ENCODE measurements around the gene RAI1. TPM values are rescaled to one million over a fixed set of nuclear protein-coding genes. Genes with fewer than 3 reads are reported as not detected.

RAI1 gene
- total and polyA plus RNA-seq, 2 of the 8 experiments (the other 6 are each of a cell fraction or from before 2014, with no cell fraction given) = 0.39 to 1.2 TPM

- Histone ChIP-seq H3K4me2 (ENCODE audit: insufficient read depth in 1 of 2, low read depth in 2 of 2, low read length in 2 of 2) (no peak overlapping the region), H3K9ac (replicated peaks in 1 of 4; ENCODE audit: extremely low read depth in 1 of 4, low read depth in 3 of 4, low read length in 3 of 4) (no peak overlapping the region), H2BK15ac (ENCODE audit: low read length) (no peak overlapping the region), H4K20me1 (replicated peaks in 1 of 2; ENCODE audit: control insufficient read depth in 1 of 2, insufficient read depth in 2 of 2, low read length in 2 of 2) (peaks cover 11 to 24% of the 10 kb centered on the region in 2 experiments), H3K36me3 (ENCODE audit: control insufficient read depth in 2 of 4, insufficient read depth in 4 of 4, low read length in 3 of 4) (peaks cover 0 to 3% (median 0%) of the 10 kb centered on the region in 4 experiments; a peak in 1 of 8 replicates), H3K23me2 (ENCODE audit: low read depth, low read length) (no peaks in the 10 kb centered on the region; the same call in 1 of the 2 replicates), H2BK20ac (ENCODE audit: low read length) (no peak overlapping the region), H3K4me3 (ENCODE audit: extremely low read depth in 1 of 4, insufficient read depth in 2 of 4, low read depth in 3 of 4, low read length in 4 of 4) (no peak overlapping the region), H3K4ac (replicated peaks; ENCODE audit: insufficient read length, low read depth, low read length) (no peak overlapping the region), H4K91ac (replicated peaks; ENCODE audit: insufficient read length, low read length) (no peak overlapping the region), H2BK5ac (ENCODE audit: low read depth, low read length) (no peak overlapping the region), H2AK5ac (ENCODE audit: low read depth, low read length) (no peak overlapping the region), H4K8ac (ENCODE audit: extremely low read depth, insufficient read depth, low read length) (no peak overlapping the region), H2AFZ (ENCODE audit: low read length) (no peak overlapping the region), H3K27me3 (replicated peaks in 1 of 4; ENCODE audit: control insufficient read depth in 3 of 4, extremely low read depth in 1 of 4, insufficient read depth in 3 of 4, low read length in 3 of 4) (peaks cover 59 to 95% (median 91%) of the 10 kb centered on the region in 4 experiments), H3K4me1 (replicated peaks in 1 of 4; ENCODE audit: control insufficient read depth in 3 of 4, insufficient read depth in 4 of 4, low read length in 3 of 4) (peaks cover 0 to 24% (median 11%) of the 10 kb centered on the region in 4 experiments; a peak in 5 of 7 replicates), H3K79me1 (ENCODE audit: low read depth, low read length) (no peaks in the 10 kb centered on the region), H3K79me2 (ENCODE audit: control insufficient read depth in 1 of 2, insufficient read depth in 2 of 2, low read length in 2 of 2) (no peaks in the 10 kb centered on the region), H2BK12ac (ENCODE audit: low read depth, low read length) (no peak overlapping the region), H4K5ac (ENCODE audit: insufficient read length, low read depth, low read length) (no peak overlapping the region), H3K23ac (ENCODE audit: insufficient read length) (no peak overlapping the region), H3K9me3 (ENCODE audit: insufficient read depth in 2 of 2, low read depth in 1 of 2, low read length in 1 of 2) (no peaks in the 10 kb centered on the region), H3K27ac (ENCODE audit: low read depth, low read length) (no peak overlapping the region), H2BK120ac (replicated peaks; ENCODE audit: low read depth, low read length) (no peak overlapping the region), H3K14ac (ENCODE audit: insufficient read length) (no peak overlapping the region), H3K18ac (ENCODE audit: extremely low read depth, low read length) (no peak overlapping the region), H3K56ac (replicated peaks; ENCODE audit: insufficient read length, low read depth, low read length) (no peak overlapping the region)
- ChIA-PET CTCF (ENCODE audit: partially characterized antibody) (interaction anchor here (0.6 to 1.2 kb wide), 2 partner anchors 11 to 38 kb away, joined by 3 to 5 read pairs; no protein-coding TSS in a partner anchor), POLR2A (ENCODE audit: partially characterized antibody) (interaction anchor here (1.0 to 1.5 kb wide), 2 partner anchors 12 to 41 kb away, joined by 3 read pairs; no protein-coding TSS in a partner anchor)
- 81% methylated on average over 5 of the region's 5 CpGs; no CpG with 5 or more reads in 1 of the 2 experiments for WGBS, 2 experiments (ENCODE audit: extremely low coverage in 1 of 2, insufficient coverage in 1 of 2, insufficient read length in 1 of 2, insufficient replicate concordance in 2 of 2, low coverage in 1 of 2, low lambda C conversion rate in 2 of 2, missing lambda C conversion rate in 1 of 2)
- FAIRE-seq (no peak), DNase-seq (ENCODE audit: low read depth in 1 of 2, low spot score in 2 of 2) (no peak)
- TF ChIP-seq EP300 (IDR thresholded peaks at IDR 0.05; ENCODE audit: borderline replicate concordance in 1 of 2, low read depth in 2 of 2, low read length in 2 of 2) (no peak), EZH2 (IDR thresholded peaks at IDR 0.05; ENCODE audit: low read depth, low read length, severe bottlenecking) (no peak), BCL11A (IDR thresholded peaks at IDR 0.05; ENCODE audit: low read depth in 2 of 2, low read length in 2 of 2) (no peak), BACH1 (IDR thresholded peaks at IDR 0.05; ENCODE audit: low read length) (no peak), POLR2A (IDR thresholded peaks at IDR 0.05; ENCODE audit: control extremely low read depth in 1 of 2, low read depth in 2 of 2, low read length in 2 of 2) (no peak), GABPA (IDR thresholded peaks at IDR 0.05; ENCODE audit: borderline replicate concordance, insufficient read depth, low read length) (no peak), BRCA1 (IDR thresholded peaks at IDR 0.05; ENCODE audit: low read depth, low read length) (no peak), TEAD4 (IDR thresholded peaks at IDR 0.05; ENCODE audit: low read depth, low read length) (no peak), PHF8 (conservative IDR thresholded peaks at IDR 0.05; ENCODE audit: low read depth, low read length) (no peak), CHD2 (IDR thresholded peaks at IDR 0.05; ENCODE audit: low read length) (no peak), CEBPB (IDR thresholded peaks at IDR 0.05; ENCODE audit: low read depth, low read length) (no peak), ATF3 (IDR thresholded peaks at IDR 0.05; ENCODE audit: insufficient read depth, low read depth, low read length) (no peak)
Observed at GRCh38 chr17:17718251-17718650, 37.0 kb downstream of the RAI1 start.

Data from H1 (cell line).